CD4-positive, CD25-positive, alpha-beta regulatory T cell (primary cell): ENCODE data around the gene HCK. TPM values are rescaled to one million over a fixed set of nuclear protein-coding genes. Genes with fewer than 3 reads are reported as not detected.

Experiments used
- ATAC-seq, 2 donors: fragments of 150-1000 bp; cut with Tn5 transposase; one replicate each; pipeline ENCODE4 v1.10.0; 2021; ENCODE audit warnings: low read depth in 2 of 2, moderate number of reproducible peaks in 2 of 2, moderate library complexity in 1 of 2
- DNase-seq, 3 donors: peaks; one replicate each; pipeline versions ENCODE4 v3.0.0 to v3.0.0-alpha.2; 2012 to 2022; ENCODE audit warnings: mixed read lengths in 1 of 3
- H3K27ac ChIP-seq: one replicate; pipeline ENCODE4 v1.7.0; 2013; ENCODE audit warnings: mild to moderate bottlenecking, low read length; ENCODE audit not compliant: insufficient read depth, poor library complexity, severe bottlenecking
- H3K27me3 ChIP-seq: one replicate; pipeline ENCODE4 v1.7.0; 2013; ENCODE audit warnings: low read length; ENCODE audit not compliant: control insufficient read depth, insufficient read depth
- H3K36me3 ChIP-seq: one replicate; pipeline ENCODE4 v1.7.0; 2013; ENCODE audit warnings: mild to moderate bottlenecking, low read length, moderate library complexity; ENCODE audit not compliant: control insufficient read depth, insufficient read depth
- H3K4me1 ChIP-seq: 2 replicates; pipeline ENCODE4 v1.7.0; 2013; ENCODE audit warnings: mild to moderate bottlenecking, low read length; ENCODE audit not compliant: insufficient read depth, control insufficient read depth, poor library complexity, severe bottlenecking
- H3K4me3 ChIP-seq: one replicate; pipeline ENCODE4 v1.7.0; 2013; ENCODE audit warnings: low read depth, mild to moderate bottlenecking, low read length, moderate library complexity
- H3K9me3 ChIP-seq, 2 experiments: 1 replicate in 1 of 2; 2 replicates in 1 of 2; pipeline ENCODE4 v1.7.0; 2013; ENCODE audit warnings: low read length in 2 of 2, mild to moderate bottlenecking in 1 of 2, moderate library complexity in 1 of 2; ENCODE audit not compliant: control insufficient read depth in 2 of 2
- H3K27ac Mint-ChIP-seq, 3 donors: one replicate each; pipeline ENCODE4 v1.8.0; 2020 to 2022; ENCODE audit warnings: mild to moderate bottlenecking in 3 of 3, mixed read lengths in 3 of 3, moderate library complexity in 2 of 3
- H3K27me3 Mint-ChIP-seq: one replicate; pipeline ENCODE4 v1.8.0; 2022; ENCODE audit warnings: mild to moderate bottlenecking, mixed read lengths
- H3K36me3 Mint-ChIP-seq: one replicate; pipeline ENCODE4 v1.8.0; 2020; ENCODE audit warnings: mixed read lengths
- H3K4me1 Mint-ChIP-seq, 4 donors: one replicate each; pipeline ENCODE4 v1.8.0; 2020 to 2022; ENCODE audit warnings: mixed read lengths in 4 of 4, mild to moderate bottlenecking in 1 of 4
- H3K4me3 Mint-ChIP-seq, 4 donors: one replicate each; pipeline ENCODE4 v1.8.0; 2020 to 2022; ENCODE audit warnings: mild to moderate bottlenecking in 4 of 4, mixed read lengths in 4 of 4, moderate library complexity in 3 of 4
- H3K9me3 Mint-ChIP-seq, 7 donors: one replicate each; pipeline ENCODE4 v1.8.0; 2020 to 2022; ENCODE audit warnings: mixed read lengths in 7 of 7, mild to moderate bottlenecking in 3 of 7, moderate library complexity in 2 of 7
- polyA plus RNA-seq, 4 donors: library from polyadenylated mRNA; unstranded; fragments of 300-500 nt; fragmentation: Illumina TruSeq; gene quantifications; one replicate each; pipeline ENCODE4 v1.2.3, GENCODE V29; 2021
- total RNA-seq: library from RNA; stranded (reverse); gene quantifications from one replicate; pipeline ENCODE4 v1.2.3, GENCODE V29; 2022

The HCK gene
- total and polyA plus RNA-seq, 5 donors from 2014 or later = 0.23 to 0.87 (median 0.25) TPM; not detected in 2

DNA sequence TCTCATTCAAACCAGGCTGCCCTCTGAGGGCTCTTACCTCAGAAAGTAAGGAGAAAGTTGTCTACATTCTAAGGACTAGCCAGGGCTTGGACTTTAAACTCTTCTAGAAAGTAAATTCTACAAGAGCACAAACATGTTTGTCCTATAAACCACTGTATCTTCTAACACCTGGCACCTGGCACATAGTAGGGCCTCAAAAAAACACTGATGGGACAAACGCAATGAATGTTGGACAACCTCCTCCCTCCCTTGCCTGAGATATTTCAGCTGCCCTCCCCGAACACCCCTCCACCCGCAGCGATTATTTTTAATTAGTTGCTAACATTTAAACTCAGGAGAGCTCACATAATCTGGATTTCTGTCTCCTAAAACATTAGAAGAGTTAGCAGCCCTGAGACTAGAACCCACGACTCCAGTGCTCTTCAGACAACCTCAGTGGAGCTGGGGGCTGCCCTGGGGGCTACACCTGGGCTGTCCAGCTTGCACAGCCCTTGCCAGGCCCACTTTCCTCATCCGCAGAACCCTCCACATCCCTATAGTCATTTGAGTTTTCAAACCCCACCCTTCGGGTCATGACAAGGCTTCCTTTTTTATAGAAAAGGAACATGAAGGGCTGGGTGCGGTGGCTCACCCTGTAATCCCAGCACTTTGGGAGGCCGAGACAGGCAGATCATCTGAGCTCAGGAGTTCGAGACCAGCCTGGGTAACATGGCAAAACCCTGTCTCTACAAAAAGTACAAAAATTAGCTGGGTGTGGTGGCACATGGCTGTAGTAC is 4.9 kb downstream of the HCK start:
- peaks cover 0 to 5% (median 0%) of the 10 kb centered on the region in 7 donors for H3K9me3 Mint-ChIP-seq
- no peak for ATAC-seq
- Histone ChIP-seq H3K4me3 (no peak overlapping the region), H3K36me3 (no peaks in the 10 kb centered on the region), H3K27ac (no peak overlapping the region), H3K4me1 (peaks cover 13% of the 10 kb centered on the region), H3K27me3 (peaks cover 9% of the 10 kb centered on the region), H3K9me3 (no peaks in the 10 kb centered on the region)
- H3K4me3 Mint-ChIP-seq = no peak overlapping the region
- H3K36me3 Mint-ChIP-seq = no peaks in the 10 kb centered on the region
- no peak for DNase-seq
- H3K4me1 Mint-ChIP-seq = peaks cover 0 to 7% (median 3%) of the 10 kb centered on the region in 4 donors
- no peak overlapping the region for H3K27ac Mint-ChIP-seq
- peaks cover 57% of the 10 kb centered on the region for H3K27me3 Mint-ChIP-seq

DNA sequence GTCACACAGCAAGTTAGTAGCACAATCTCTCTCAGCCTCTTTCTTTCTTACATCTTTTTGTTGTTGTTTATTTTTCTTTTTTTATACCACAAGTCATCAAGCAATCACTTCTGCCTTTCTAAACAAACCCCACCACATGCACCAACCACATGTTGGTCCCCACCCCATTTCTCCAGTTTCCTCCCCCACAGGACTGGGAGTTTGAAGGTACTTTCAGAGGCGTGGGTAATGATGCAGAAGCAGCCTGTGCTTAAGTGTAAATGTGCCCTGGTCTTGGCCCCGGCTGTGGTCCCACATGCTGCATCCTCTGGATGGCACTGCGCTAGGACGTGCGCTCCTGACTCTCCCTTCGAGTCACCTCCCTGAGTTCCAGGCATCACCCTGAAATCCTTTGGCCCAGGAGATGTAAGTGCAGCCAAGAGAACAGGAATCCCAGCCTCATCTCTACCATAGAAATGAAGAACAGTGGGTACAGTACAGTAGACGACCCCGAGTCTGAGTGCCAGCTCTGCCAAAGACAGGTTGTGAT is 5.7 kb downstream of the HCK start:
- no peaks in the 10 kb centered on the region for H3K36me3 ChIP-seq
- H3K9me3 ChIP-seq = no peaks in the 10 kb centered on the region
- ATAC-seq (no peak), DNase-seq (no peak)
- no peak overlapping the region for H3K4me3 ChIP-seq
- Mint-ChIP-seq H3K36me3 (no peaks in the 10 kb centered on the region), H3K9me3 (peaks cover 0 to 5% (median 0%) of the 10 kb centered on the region in 7 donors), H3K27me3 (peaks cover 60% of the 10 kb centered on the region), H3K27ac (peak overlapping the region in 1 of 3 donors; percentile 45), H3K4me3 (no peak overlapping the region), H3K4me1 (peaks cover 0 to 4% (median 2%) of the 10 kb centered on the region in 4 donors)
- no peak overlapping the region for H3K27ac ChIP-seq
- H3K4me1 ChIP-seq = peaks cover 5% of the 10 kb centered on the region
- H3K27me3 ChIP-seq = peaks cover 9% of the 10 kb centered on the region

DNA sequence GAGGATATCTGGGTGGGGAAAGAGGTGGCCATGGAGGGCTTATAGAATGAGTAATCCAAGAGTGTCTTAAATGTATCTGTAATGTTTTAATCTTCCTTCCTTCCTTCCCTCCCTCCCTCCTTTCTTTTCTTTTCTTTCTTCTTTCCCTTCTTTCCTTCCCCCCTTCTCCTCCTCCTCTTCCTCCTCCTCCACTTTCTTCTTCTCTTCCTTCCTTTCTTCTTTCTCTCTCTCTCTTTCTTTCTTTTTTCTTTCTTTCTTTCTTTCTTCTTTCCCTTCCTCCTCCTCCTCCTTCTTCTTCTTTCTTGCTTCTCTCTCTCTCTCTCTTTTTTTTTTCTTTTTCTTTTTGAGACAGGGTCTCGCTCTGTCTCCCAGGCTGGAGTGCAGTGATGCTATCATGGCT is 7.1 kb downstream of the HCK start:
- Mint-ChIP-seq H3K4me3 (no peak overlapping the region), H3K36me3 (no peaks in the 10 kb centered on the region), H3K27ac (no peak overlapping the region), H3K4me1 (peaks cover 0 to 2% (median 0%) of the 10 kb centered on the region in 4 donors), H3K27me3 (peaks cover 54% of the 10 kb centered on the region), H3K9me3 (peaks cover 0 to 5% (median 0%) of the 10 kb centered on the region in 7 donors)
- no peak for DNase-seq
- H3K9me3 ChIP-seq = no peaks in the 10 kb centered on the region
- H3K36me3 ChIP-seq = no peaks in the 10 kb centered on the region
- H3K4me3 ChIP-seq = no peak overlapping the region
- no peaks in the 10 kb centered on the region for H3K4me1 ChIP-seq
- peaks cover 5% of the 10 kb centered on the region for H3K27me3 ChIP-seq
- H3K27ac ChIP-seq = no peak overlapping the region
- no peak for ATAC-seq

DNA sequence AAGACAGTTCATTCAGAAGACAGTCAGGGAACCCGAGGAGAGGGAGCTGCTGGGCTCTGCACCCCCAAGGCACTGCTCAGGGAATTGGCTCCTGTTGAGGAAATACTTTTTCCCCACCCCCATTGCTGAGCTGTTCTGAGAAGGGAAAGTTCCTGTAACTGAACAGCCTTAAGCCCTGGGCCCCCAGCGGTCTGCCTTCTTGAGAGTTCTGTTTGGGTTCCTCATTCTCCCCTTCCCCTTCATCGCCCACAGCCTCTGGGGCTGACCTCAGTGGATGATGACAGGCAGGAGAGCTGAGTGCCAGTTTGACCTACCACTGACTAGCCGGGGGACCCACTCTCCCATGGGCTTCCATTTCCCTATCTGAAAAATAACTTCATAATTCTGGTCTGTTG is 10.7 kb downstream of the HCK start:
- peak overlapping the region in 1 of 3 donors; percentile 3 for H3K27ac Mint-ChIP-seq
- Histone ChIP-seq H3K36me3 (no peaks in the 10 kb centered on the region), H3K27me3 (no peaks in the 10 kb centered on the region), H3K4me1 (no peaks in the 10 kb centered on the region), H3K9me3 (no peaks in the 10 kb centered on the region), H3K27ac (no peak overlapping the region), H3K4me3 (no peak overlapping the region)
- H3K27me3 Mint-ChIP-seq = peaks cover 55% of the 10 kb centered on the region
- H3K9me3 Mint-ChIP-seq = no peaks in the 10 kb centered on the region
- H3K4me3 Mint-ChIP-seq = no peak overlapping the region
- peaks cover 0 to 2% (median 0%) of the 10 kb centered on the region in 4 donors for H3K4me1 Mint-ChIP-seq
- ATAC-seq = peak; percentile 22 to 43
- no peaks in the 10 kb centered on the region for H3K36me3 Mint-ChIP-seq
- DNase-seq = no peak

DNA sequence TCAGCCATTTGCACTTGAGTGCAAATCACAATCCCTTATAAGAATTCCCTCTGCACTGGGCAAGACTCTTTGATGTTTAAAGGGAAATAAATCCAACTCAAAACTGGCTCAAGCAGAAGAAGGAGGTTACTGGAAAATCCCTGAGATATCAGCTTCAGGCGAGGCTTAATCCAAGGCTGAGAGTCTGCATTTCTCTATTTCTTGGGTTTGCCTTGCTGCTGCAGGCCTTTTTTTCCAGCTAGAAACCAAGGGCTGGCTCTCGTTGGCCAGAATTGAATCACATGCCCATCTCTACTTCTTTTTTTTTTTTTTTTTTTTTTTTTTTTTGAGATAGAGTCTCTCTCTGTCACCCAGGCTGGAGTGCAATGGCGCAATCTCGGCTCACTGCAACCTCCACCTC is 11.7 kb downstream of the HCK start:
- Histone ChIP-seq H3K27ac (no peak overlapping the region), H3K27me3 (no peaks in the 10 kb centered on the region), H3K4me3 (no peak overlapping the region), H3K9me3 (no peaks in the 10 kb centered on the region), H3K4me1 (no peaks in the 10 kb centered on the region), H3K36me3 (no peaks in the 10 kb centered on the region)
- Mint-ChIP-seq H3K36me3 (no peaks in the 10 kb centered on the region), H3K4me3 (no peak overlapping the region), H3K27me3 (peaks cover 53% of the 10 kb centered on the region), H3K9me3 (no peaks in the 10 kb centered on the region), H3K27ac (no peak overlapping the region), H3K4me1 (peaks cover 0 to 2% (median 0%) of the 10 kb centered on the region in 4 donors)
- ATAC-seq (no peak), DNase-seq (no peak)

DNA sequence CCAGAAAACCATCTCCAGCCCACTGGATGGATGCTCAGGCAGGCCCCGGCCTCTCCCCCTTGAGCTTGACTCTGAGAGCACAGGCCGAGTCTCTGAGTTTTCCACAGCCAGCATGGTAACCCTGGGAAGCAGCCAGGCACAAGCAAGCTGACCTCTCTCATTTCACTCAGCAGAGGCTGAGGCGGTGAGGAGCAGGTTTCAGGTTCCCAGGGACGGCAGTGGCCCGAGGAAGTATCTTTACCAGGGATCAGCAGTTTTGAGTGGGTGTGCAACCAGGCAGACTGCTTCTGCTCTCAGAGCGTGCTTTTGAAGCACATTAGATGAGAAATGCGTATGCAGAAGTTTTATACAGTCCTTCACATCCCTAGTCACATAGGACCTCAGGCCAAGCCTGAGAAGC is 12.6 kb downstream of the HCK start:
- peaks cover 48% of the 10 kb centered on the region for H3K27me3 Mint-ChIP-seq
- no peak overlapping the region for H3K4me3 Mint-ChIP-seq
- H3K4me1 Mint-ChIP-seq = peaks cover 0 to 2% (median 0%) of the 10 kb centered on the region in 4 donors
- Histone ChIP-seq H3K4me3 (no peak overlapping the region), H3K9me3 (no peaks in the 10 kb centered on the region), H3K27ac (no peak overlapping the region), H3K4me1 (no peaks in the 10 kb centered on the region), H3K36me3 (no peaks in the 10 kb centered on the region), H3K27me3 (no peaks in the 10 kb centered on the region)
- H3K9me3 Mint-ChIP-seq = no peaks in the 10 kb centered on the region
- H3K27ac Mint-ChIP-seq = no peak overlapping the region
- ATAC-seq (no peak), DNase-seq (no peak)
- no peaks in the 10 kb centered on the region for H3K36me3 Mint-ChIP-seq

DNA sequence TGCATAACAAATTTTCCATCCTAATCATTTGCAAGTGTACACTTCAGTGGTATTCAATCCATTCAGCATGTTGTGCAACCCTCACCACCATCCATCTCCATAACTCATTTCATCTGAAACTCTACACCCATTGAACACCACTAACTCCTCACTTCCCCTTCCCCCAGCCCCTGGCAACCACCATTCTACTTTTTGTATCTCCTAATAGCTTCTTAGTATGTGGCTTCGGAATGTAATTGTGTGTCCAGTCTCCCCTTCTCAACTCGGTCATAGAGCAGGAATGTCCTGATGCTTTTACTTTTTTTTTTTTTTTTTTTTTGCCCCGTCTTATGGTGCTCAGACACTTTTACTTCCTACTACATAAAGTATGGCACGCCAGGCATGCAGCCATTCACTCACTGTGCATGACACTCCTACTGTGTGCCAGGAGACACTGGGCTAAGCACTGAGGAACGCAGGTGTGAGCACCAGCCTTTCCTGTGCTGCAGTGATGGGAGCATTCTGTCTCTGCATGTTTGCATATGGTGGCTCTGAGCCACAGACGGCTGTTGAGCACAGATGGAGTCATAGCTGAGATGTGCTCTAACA is 15.3 kb downstream of the HCK start:
- peaks cover 42% of the 10 kb centered on the region for H3K27me3 Mint-ChIP-seq
- no peak overlapping the region for H3K4me3 ChIP-seq
- H3K27ac ChIP-seq = no peak overlapping the region
- H3K4me1 ChIP-seq = no peaks in the 10 kb centered on the region
- peaks cover 0 to 5% (median 0%) of the 10 kb centered on the region in 4 donors for H3K4me1 Mint-ChIP-seq
- H3K9me3 ChIP-seq = no peaks in the 10 kb centered on the region
- no peaks in the 10 kb centered on the region for H3K36me3 ChIP-seq
- no peaks in the 10 kb centered on the region for H3K36me3 Mint-ChIP-seq
- H3K9me3 Mint-ChIP-seq = no peaks in the 10 kb centered on the region
- peak overlapping the region in 1 of 4 donors; percentile 18 for H3K4me3 Mint-ChIP-seq
- ATAC-seq (no peak), DNase-seq (no peak)
- no peaks in the 10 kb centered on the region for H3K27me3 ChIP-seq
- H3K27ac Mint-ChIP-seq = no peak overlapping the region
